Prostate gland (tissue), 2 donors: ENCODE results near the gene TNRC6B. TPM values are rescaled to one million over a fixed set of nuclear protein-coding genes. Genes with fewer than 3 reads are reported as not detected.

ENCODE experiments used
- DNase-seq: peaks from one replicate; pipeline ENCODE4 v3.0.0-alpha.2; 2019; ENCODE audit warnings: low spot score
- H3K27ac ChIP-seq, 2 donors: fragments of 200-600 bp; sonication (generic); 2 replicates each; pipeline ENCODE4 v1.5.1; 2017 to 2019
- H3K27me3 ChIP-seq: fragments of 200-600 bp; sonication (generic); replicated peaks from 2 replicates; pipeline ENCODE4 v1.5.1; 2019; ENCODE audit not compliant: insufficient read depth
- H3K36me3 ChIP-seq, 2 donors: fragments of 200-600 bp; sonication (generic); 1 replicate in 1 of 2; 2 replicates in 1 of 2; pipeline versions ENCODE4 v1.5.1 to v1.8.1; 2017 to 2019
- H3K4me1 ChIP-seq: fragments of 200-600 bp; sonication (generic); replicated peaks from 2 replicates; pipeline ENCODE4 v1.5.1; 2019
- H3K4me3 ChIP-seq, 2 donors: fragments of 200-600 bp; sonication (generic); 2 replicates each; pipeline ENCODE4 v1.5.1; 2017 to 2019
- H3K9me3 ChIP-seq: fragments of 200-600 bp; sonication (generic); 2 replicates; pipeline ENCODE4 v1.5.1; 2017
- POLR2A ChIP-seq: fragments of 450-650 bp; IDR thresholded peaks from one replicate; pipeline ENCODE4 v1.6.1; 2016; ENCODE audit warnings: antibody characterized with exemption, mild to moderate bottlenecking
- POLR2AphosphoS5 ChIP-seq: sonication (generic); formaldehyde crosslinking; IDR thresholded peaks from one replicate; pipeline ENCODE4 v1.6.1; 2017; ENCODE audit warnings: antibody characterized with exemption
- WGBS: methylation state at CpG from one replicate; pipeline ENCODE4 v1.1.5; 2018; 5-methylcytosine and 5-hydroxymethylcytosine counted together
- intact Hi-C: fragments of 100-400 bp; cut with DNase I; formaldehyde crosslinking; loops from one replicate; pipeline ENCODE4 v1.14.2; 2022
- total RNA-seq, 2 donors: library from RNA; depleted of rRNA; stranded (reverse); fragments of >200 nt; gene quantifications; one replicate each; pipeline ENCODE4 v1.1.0, GENCODE V29; 2016
- TF ChIP-seq, protein P1 (sequence below), 4 experiments: fragments of 200-600 bp in 2 of 4; fragments of 450-650 bp in 2 of 4; sonication (generic) in 2 of 4; IDR thresholded peaks; 1 replicate in 3 of 4; 2 replicates in 1 of 4; pipeline ENCODE4 v1.5.1; 2016 to 2019; ENCODE audit warnings: antibody characterized with exemption in 4 of 4, mild to moderate bottlenecking in 2 of 4, moderate library complexity in 2 of 4

Gene TNRC6B
- total RNA-seq, 2 donors from 2014 or later = 43.8 to 118 TPM

- Histone ChIP-seq H3K4me1 (peaks cover 3% of the 10 kb centered on the region), H3K4me3 (no peak overlapping the region), H3K27ac (no peak overlapping the region), H3K9me3 (no peaks in the 10 kb centered on the region), H3K27me3 (no peaks in the 10 kb centered on the region), H3K36me3 (no peaks in the 10 kb centered on the region)
- WGBS = 26% methylated on average over 9 of the region's 9 CpGs
- TF ChIP-seq, protein P1, sequence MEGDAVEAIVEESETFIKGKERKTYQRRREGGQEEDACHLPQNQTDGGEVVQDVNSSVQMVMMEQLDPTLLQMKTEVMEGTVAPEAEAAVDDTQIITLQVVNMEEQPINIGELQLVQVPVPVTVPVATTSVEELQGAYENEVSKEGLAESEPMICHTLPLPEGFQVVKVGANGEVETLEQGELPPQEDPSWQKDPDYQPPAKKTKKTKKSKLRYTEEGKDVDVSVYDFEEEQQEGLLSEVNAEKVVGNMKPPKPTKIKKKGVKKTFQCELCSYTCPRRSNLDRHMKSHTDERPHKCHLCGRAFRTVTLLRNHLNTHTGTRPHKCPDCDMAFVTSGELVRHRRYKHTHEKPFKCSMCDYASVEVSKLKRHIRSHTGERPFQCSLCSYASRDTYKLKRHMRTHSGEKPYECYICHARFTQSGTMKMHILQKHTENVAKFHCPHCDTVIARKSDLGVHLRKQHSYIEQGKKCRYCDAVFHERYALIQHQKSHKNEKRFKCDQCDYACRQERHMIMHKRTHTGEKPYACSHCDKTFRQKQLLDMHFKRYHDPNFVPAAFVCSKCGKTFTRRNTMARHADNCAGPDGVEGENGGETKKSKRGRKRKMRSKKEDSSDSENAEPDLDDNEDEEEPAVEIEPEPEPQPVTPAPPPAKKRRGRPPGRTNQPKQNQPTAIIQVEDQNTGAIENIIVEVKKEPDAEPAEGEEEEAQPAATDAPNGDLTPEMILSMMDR (IDR thresholded peaks at IDR 0.05) = no peak
- TF ChIP-seq POLR2AphosphoS5 = no peak
- TF ChIP-seq POLR2A = no peak
- intact Hi-C loops = loop anchor here (10.0 kb wide), 1 partner anchor 808 kb away; the partner anchor contains the start of gene RPS19BP1
- no peak for DNase-seq
These were observed 164.8 kb downstream of the TNRC6B start for GRCh38 chr22:40342521-40342920.

DNA sequence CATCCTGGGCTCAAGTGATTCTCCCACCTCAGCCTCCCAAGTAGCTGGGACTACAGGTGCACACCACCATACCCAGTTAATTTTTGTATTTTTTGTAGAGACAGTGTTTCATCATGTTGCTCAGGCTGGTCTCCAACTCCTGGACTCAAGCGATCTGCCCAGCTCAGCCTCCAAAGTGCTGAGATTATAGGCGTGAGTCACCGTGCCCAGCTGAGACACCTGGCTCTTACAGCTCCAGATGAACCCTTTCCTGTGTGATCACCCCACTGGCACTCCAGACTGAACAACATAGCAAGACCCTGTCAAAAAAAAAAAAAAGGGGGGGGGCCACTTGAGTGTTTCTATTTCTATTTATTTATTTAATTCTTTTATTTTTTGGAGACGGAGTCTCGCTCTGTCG lies 167.5 kb downstream of the TNRC6B start:
- H3K27ac ChIP-seq = peak overlapping the region; percentile 82 to 87
- 68% methylated on average over 6 of the region's 6 CpGs for WGBS

DNA sequence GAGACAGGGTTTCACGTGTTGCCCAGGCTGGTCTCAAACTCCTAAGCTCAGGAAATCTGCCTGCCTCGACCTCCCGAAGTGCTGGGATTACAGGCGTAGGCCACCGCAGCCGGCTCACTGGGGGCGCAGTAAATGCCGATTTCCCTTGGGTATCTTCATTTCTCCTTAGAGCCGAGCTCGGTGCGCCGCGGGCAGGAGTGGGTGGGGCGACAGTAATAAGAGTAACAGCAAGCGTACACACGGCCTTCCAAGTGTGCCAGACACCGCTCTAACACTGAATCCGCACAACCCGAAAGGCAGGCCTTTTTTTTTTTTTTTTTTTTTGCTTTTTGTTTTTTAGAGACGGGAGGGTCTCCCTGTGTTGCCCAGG lies 168.1 kb downstream of the TNRC6B start:
- TF ChIP-seq POLR2AphosphoS5 (no peak), POLR2A (no peak)
- TF ChIP-seq, protein P1 (IDR thresholded peaks at IDR 0.05) = no peak
- H3K27ac ChIP-seq = peak overlapping the region; percentile 82 to 87
- WGBS = 1% methylated on average over 20 of the region's 20 CpGs
- DNase-seq = no peak
- no peaks in the 10 kb centered on the region for H3K27me3 ChIP-seq
- H3K4me1 ChIP-seq = peaks cover 4% of the 10 kb centered on the region
- H3K36me3 ChIP-seq = no peaks in the 10 kb centered on the region
- peak overlapping the region; percentile 67 to 88 for H3K4me3 ChIP-seq
- no peaks in the 10 kb centered on the region for H3K9me3 ChIP-seq
- intact Hi-C loops = loop anchor here (5.0 to 10.0 kb wide), 4 partner anchors 68 to 811 kb away; partner anchors contain the start of genes RPS19BP1 and TNRC6B

More for the DNA sequence above, 167.5 kb downstream of the TNRC6B start:
- TF ChIP-seq, protein P1 (IDR thresholded peaks at IDR 0.05) = no peak
- no peak for TF ChIP-seq POLR2A
- no peak for TF ChIP-seq POLR2AphosphoS5
- peaks cover 4% of the 10 kb centered on the region for H3K4me1 ChIP-seq
- intact Hi-C loops = loop anchor here (5.0 to 10.0 kb wide), 4 partner anchors 68 to 810 kb away; partner anchors contain the start of genes RPS19BP1 and TNRC6B
- no peak for DNase-seq
- peak overlapping the region; percentile 67 to 88 for H3K4me3 ChIP-seq
- no peaks in the 10 kb centered on the region for H3K9me3 ChIP-seq
- no peaks in the 10 kb centered on the region for H3K27me3 ChIP-seq
- H3K36me3 ChIP-seq = no peaks in the 10 kb centered on the region

- TF ChIP-seq POLR2AphosphoS5 = peak; percentile 92
- TF ChIP-seq, protein P1 (IDR thresholded peaks at IDR 0.05) = peak in 2 of 4 experiments; percentile 15 to 20
- peak; percentile 46 for TF ChIP-seq POLR2A
- no peaks in the 10 kb centered on the region for H3K27me3 ChIP-seq
- whole genome bisulfite sequencing = under 1% methylated on average over 65 of the region's 65 CpGs
- DNase-seq = peak; percentile 87
- peak within 1 kb of the TSS; percentile 82 to 87 for H3K27ac ChIP-seq
- intact Hi-C loops = loop anchor here (1.0 to 10.0 kb wide), 5 partner anchors 69 to 812 kb away; partner anchors contain the start of genes RPS19BP1 and TNRC6B
- peak within 1 kb of the TSS; percentile 67 to 88 for H3K4me3 ChIP-seq
- no peaks in the 10 kb centered on the region for H3K9me3 ChIP-seq
- peaks cover 4% of the 10 kb centered on the region for H3K4me1 ChIP-seq
- no peaks in the 10 kb centered on the region for H3K36me3 ChIP-seq
These were observed 168.7 kb downstream of the TNRC6B start, which contains the start of gene ADSL for GRCh38 chr22:40346185-40347118. TSS of gene ADSL (plus strand) at chr22:40346500. CDS start at chr22:40346559, 59 bp downstream.
